ENCODE results near the gene GRAMD4.

The GRAMD4 gene

GRCh38 chr22:46668116-46668515, 47.9 kb downstream of the GRAMD4 start:
- no peak for DNase-seq (ENCODE audit: low read depth in 3 of 3, low spot score in 1 of 3)

GRCh38 chr22:46669201-46669600, 49.0 kb downstream of the GRAMD4 start:
- no peak for DNase-seq (ENCODE audit: low read depth in 3 of 3, low spot score in 1 of 3)

- no peak for DNase-seq (ENCODE audit: low read depth in 3 of 3, low spot score in 1 of 3)
Observed at GRCh38 chr22:46671824-46672432, 51.7 kb downstream of the GRAMD4 start.

GRCh38 chr22:46672731-46673130, 52.5 kb downstream of the GRAMD4 start:
- no peak for DNase-seq (ENCODE audit: low read depth in 3 of 3, low spot score in 1 of 3)

GRCh38 chr22:46673205-46673604, 53.0 kb downstream of the GRAMD4 start:
- DNase-seq (ENCODE audit: low read depth in 3 of 3, low spot score in 1 of 3): no peak

GRCh38 chr22:46673662-46674236, 53.6 kb downstream of the GRAMD4 start:
- DNase-seq (ENCODE audit: low read depth in 3 of 3, low spot score in 1 of 3): peak in 1 of 3 donors; percentile 18

GRCh38 chr22:46674367-46674781, 54.2 kb downstream of the GRAMD4 start:
- DNase-seq (ENCODE audit: low read depth in 3 of 3, low spot score in 1 of 3): peak; percentile 76 to 89 (median 87)

GRCh38 chr22:46674906-46675305, 54.7 kb downstream of the GRAMD4 start:
- DNase-seq (ENCODE audit: low read depth in 3 of 3, low spot score in 1 of 3): no peak

GRCh38 chr22:46675479-46675878, 55.3 kb downstream of the GRAMD4 start:
- no peak for DNase-seq (ENCODE audit: low read depth in 3 of 3, low spot score in 1 of 3)

GRCh38 chr22:46675938-46676337, 55.8 kb downstream of the GRAMD4 start:
- no peak for DNase-seq (ENCODE audit: low read depth in 3 of 3, low spot score in 1 of 3)

- no peak for DNase-seq (ENCODE audit: low read depth in 3 of 3, low spot score in 1 of 3)
Observed at GRCh38 chr22:46676479-46676878, 56.3 kb downstream of the GRAMD4 start.

GRCh38 chr22:46676881-46677280, 56.7 kb downstream of the GRAMD4 start:
- DNase-seq (ENCODE audit: low read depth in 3 of 3, low spot score in 1 of 3): no peak

- DNase-seq (ENCODE audit: low read depth in 3 of 3, low spot score in 1 of 3): no peak
Observed at GRCh38 chr22:46677323-46678002, 57.3 kb downstream of the GRAMD4 start.

GRCh38 chr22:46678003-46678657, 57.9 kb downstream of the GRAMD4 start:
- no peak for DNase-seq (ENCODE audit: low read depth in 3 of 3, low spot score in 1 of 3)

GRCh38 chr22:46678785-46679700, 58.9 kb downstream of the GRAMD4 start:
- no peak for DNase-seq (ENCODE audit: low read depth in 3 of 3, low spot score in 1 of 3)

- no peak for DNase-seq (ENCODE audit: low read depth in 3 of 3, low spot score in 1 of 3)
Observed at GRCh38 chr22:46679706-46680269, 59.6 kb downstream of the GRAMD4 start.

GRCh38 chr22:46681010-46681409, 60.8 kb downstream of the GRAMD4 start:
- no peak for DNase-seq (ENCODE audit: low read depth in 3 of 3, low spot score in 1 of 3)

- DNase-seq (ENCODE audit: low read depth in 3 of 3, low spot score in 1 of 3): no peak
Observed at GRCh38 chr22:46682011-46682731, 62.0 kb downstream of the GRAMD4 start.

- DNase-seq (ENCODE audit: low read depth in 3 of 3, low spot score in 1 of 3): no peak
Observed at GRCh38 chr22:46684706-46685105, 64.5 kb downstream of the GRAMD4 start.

Data from stimulated activated CD4-positive, alpha-beta T cell treated with anti-CD3 and anti-CD28 coated beads, TNF-alpha, amount 100 ng/mL, for 1 hour (primary cell).